CD4-positive, alpha-beta T cell treated with Interleukin-21 for 1 hour (primary cell): Measurements from ENCODE around the gene CCSER1.
"Not testable (repeated sequence)": the region's sequence is repeated elsewhere in the genome, so short reads cannot be mapped to it uniquely, and the experiment has no call there.

Source experiments
- DNase-seq: peaks from one replicate; pipeline ENCODE4 v3.0.0-alpha.2; 2020

The CCSER1 gene

GRCh38 chr4:91092398-91092980, 965.3 kb downstream of the CCSER1 start:
- no peak for DNase-seq

GRCh38 chr4:91094220-91094619, 967.0 kb downstream of the CCSER1 start:
- not testable (repeated sequence) for DNase-seq

GRCh38 chr4:91099666-91100065, 972.5 kb downstream of the CCSER1 start:
- no peak for DNase-seq

DNA sequence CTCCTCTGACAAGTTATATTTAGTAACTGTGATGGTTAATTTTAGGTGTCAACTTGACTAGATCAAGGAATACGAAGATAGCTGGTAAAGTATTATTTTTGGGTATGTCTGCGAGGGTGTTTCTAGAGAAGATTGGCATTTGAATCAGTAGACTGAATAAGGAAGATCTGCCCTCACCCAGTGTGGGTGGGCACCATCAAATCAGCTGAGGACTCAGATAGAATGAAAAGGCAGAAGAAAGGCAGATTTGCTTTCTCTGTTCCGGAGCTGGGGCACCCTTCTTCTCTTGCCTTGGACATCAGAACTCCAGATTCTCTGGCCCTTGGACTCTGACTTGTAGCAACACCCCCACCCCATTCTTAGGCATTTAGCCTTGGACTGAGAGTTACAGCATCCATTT, 981.6 kb downstream of the CCSER1 start:
- DNase-seq, result no peak

DNA sequence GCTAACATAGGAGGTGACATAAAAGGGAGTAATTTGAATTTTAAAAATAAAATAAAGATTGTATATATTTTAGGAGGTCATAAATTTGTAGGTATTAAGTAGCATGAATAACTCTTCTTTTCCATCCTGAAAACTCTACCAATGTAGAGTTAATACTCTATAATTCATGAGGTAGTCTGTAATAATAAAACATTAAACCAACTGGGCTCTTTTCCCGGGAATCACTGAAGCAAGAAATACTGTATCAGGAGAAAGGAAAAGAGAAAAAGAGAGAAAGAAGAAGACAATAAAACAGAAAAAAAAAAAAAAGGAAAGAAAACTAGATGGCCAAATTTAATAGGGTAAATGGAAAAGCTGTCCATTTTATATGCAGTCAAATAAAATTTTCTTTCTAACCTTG, 984.4 kb downstream of the CCSER1 start:
- no peak for DNase-seq

- no peak for DNase-seq
Observed at GRCh38 chr4:91113130-91113706, 986.0 kb downstream of the CCSER1 start.

DNA sequence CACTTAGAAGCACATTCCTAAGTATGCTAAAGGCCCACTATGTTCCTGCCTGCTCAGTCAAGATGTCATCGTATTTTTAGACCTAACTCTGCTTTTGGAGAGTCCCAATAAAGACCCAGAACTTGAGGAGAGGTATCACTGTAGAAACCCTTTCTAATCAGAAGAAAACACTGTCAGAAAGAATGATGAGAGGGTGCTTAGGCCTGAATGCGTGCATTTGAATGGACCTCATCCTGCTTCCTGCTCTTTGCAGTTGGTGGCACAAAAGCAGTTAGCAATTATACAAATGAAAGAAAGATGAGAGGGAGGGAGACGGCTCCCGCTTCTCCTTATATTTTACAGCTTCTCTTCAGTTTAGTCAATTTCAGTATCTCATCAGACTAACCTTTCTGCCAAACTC, 987.2 kb downstream of the CCSER1 start:
- DNase-seq, result no peak

DNA sequence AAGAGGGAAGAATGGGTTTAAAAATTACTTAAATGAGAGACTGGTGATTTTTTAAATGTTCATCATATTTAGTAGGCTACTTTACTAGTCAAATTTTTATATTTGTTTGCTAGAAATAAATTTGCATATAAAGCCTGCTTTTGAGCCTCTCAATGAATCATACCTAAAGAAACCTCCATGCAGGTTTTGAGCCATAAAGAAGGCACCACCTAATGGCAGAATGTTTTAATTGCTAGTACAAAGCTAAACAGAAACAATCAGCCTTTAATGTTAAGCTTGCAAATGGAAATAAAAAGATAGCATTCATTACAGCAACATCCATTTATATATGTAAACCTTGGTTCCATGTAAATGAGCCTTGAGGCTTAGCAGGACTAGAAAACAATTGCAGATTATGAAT, 989.7 kb downstream of the CCSER1 start:
- no peak for DNase-seq

GRCh38 chr4:91118597-91118996, 991.4 kb downstream of the CCSER1 start:
- no peak for DNase-seq

DNA sequence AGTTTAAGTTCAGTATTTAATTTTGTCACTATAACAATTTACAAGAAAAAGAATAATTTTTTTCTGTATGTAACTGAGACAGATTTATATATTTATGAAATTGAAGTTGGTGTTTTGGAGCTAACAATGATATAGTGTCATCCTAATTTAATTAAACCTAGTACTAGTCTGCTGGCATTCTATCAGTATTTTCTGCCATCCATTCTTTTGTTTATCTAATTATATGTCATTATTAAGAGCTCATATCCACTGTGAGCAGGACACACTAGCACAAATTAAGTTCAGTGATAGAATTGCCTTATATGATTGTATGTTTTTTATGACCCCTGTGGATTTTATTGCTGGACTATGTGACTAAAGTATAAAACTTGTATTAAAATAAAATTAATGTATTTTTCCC, 996.5 kb downstream of the CCSER1 start:
- DNase-seq, result no peak

GRCh38 chr4:91127192-91127591, 1000.0 kb downstream of the CCSER1 start:
- no peak for DNase-seq

DNA sequence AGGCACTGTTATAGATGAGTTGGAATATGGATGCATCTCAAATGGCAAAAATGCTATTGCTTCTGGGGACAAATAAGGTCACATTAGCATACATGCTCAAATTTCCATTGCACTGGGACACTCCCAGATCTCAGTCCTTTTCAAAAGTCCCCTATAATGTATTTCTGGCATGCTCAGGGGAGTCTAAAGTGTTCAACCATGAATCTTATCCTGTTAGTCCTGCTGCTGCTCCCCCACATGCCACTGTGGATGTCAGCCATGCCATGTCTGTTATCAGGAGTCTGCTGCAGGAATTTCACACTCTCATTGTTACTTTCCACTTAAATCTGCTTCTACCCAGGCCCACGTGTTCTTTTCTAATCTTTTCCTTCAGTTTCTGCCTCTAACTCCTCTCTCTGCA, 1000.6 kb downstream of the CCSER1 start:
- DNase-seq, result no peak

GRCh38 chr4:91128519-91128918, 1001.3 kb downstream of the CCSER1 start:
- no peak for DNase-seq

DNA sequence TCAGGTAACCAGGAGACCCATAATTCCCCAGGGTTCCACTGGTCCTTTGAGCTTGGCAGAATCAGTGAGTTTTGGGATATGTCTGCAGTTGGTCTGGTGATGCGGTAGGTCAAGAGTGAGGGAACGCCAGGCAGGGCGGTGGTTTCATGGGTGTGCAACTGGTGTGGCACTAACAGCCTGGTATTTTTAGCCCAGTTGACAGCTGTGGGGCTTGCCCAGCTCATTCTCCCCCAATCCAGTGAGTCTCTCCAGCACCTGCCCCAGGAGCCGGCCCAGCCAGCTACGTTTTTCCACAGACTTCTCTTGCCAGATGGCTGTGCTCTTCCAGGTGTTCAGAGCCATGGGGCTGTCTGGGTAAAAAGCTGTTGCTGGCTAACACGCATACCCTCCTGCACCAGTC, 1019.9 kb downstream of the CCSER1 start:
- DNase-seq, result no peak

GRCh38 chr4:91154041-91154440, 1026.8 kb downstream of the CCSER1 start:
- DNase-seq, result not testable (repeated sequence)

DNA sequence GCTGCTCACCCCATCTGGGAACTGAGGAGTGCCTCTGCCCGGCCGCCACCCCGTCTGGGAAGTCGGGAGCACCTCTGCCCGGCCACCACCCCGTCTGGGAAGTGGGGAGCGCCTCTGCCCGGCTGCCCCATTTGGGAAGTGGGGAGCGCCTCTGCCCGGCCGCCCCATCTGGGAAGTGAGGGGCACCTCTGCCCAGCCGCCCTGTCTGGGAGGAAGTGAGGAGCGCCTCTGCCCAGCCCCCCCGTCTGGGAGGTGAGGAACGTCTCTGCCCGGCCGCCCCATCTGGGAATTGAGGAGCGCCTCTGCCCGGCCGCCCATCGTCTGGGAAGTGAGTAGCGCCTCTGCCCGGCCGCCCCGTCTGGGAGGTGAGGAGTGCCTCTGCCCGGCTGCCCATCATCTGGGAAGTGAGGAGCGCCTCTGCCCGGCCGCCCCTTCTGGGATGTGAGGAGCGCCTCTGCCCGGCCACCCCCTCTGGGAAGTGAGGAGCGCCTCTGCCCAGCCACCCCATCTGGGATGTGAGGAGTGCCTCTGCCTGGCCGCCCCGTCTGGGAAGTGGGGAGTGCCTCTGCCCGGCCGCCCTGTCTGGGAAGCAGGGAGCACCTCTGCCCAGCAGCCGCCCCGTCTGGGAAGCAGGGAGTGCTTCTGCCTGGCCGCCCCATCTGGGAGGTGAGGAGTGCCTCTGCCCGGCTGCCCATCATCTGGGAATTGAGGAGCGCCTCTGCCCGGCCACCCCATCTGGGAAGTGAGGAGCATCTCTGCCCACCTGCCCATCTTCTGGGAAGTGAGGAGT, 1040.9 kb downstream of the CCSER1 start:
- not testable (repeated sequence) for DNase-seq

- DNase-seq, result no peak
Observed at GRCh38 chr4:91170768-91171167, 1043.6 kb downstream of the CCSER1 start.

- DNase-seq, result no peak
Observed at GRCh38 chr4:91171217-91171616, 1044.0 kb downstream of the CCSER1 start.

- not testable (repeated sequence) for DNase-seq
Observed at GRCh38 chr4:91185061-91185460, 1057.9 kb downstream of the CCSER1 start.

DNA sequence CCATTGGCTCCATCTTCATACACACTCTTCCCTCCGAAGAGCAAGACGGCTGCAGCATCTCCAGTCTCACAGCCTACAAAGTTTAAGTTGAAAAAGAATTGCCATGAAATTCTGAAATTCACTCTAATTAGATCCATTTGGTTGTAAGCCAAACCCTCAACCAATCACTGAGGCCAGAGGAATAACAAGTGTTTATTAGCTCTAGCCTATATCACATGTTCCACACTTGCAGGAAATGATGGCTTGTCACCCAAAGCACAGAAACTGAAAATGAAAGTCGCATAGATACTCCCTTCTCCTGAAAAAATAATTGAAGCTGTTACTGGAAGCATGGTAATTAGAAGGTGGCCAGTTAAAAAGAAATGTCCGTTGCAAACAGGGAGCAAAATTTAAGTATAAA, 1071.8 kb downstream of the CCSER1 start:
- DNase-seq, result peak; percentile 2

GRCh38 chr4:91207535-91207934, 1080.3 kb downstream of the CCSER1 start:
- DNase-seq, result no peak

DNA sequence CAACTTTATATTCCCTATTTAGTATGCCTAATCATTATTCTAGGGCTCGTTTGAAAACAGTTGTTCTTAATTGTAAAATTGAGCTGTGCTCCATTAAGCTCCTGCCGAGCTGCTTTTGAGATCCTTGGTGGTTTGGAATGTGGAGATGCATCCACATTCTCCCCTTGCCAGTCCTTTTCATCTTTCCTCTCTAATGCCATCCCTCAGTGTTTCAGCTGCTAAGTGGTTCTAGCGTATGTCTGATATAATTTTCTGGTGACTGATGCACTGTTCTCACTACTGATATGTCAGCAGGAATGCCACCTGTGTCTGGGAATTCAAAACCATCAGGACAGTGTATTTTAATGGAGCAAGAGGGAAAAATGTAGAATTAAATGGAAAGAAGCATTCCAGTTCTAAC, 1085.0 kb downstream of the CCSER1 start:
- DNase-seq, result no peak

- DNase-seq, result not testable (repeated sequence)
Observed at GRCh38 chr4:91217831-91218403, 1090.7 kb downstream of the CCSER1 start.

- DNase-seq, result no peak
Observed at GRCh38 chr4:91220315-91220714, 1093.1 kb downstream of the CCSER1 start.
